Measurements from ENCODE around the gene RBBP6. TPM values are rescaled to one million over a fixed set of nuclear protein-coding genes. Genes with fewer than 3 reads are reported as not detected.
A peak's percentile ranks its signal among the peaks of the same experiment; 100 is the strongest.

Gene RBBP6
- total RNA-seq, 1 experiment from 2014 or later, result 54.8 TPM

DNA sequence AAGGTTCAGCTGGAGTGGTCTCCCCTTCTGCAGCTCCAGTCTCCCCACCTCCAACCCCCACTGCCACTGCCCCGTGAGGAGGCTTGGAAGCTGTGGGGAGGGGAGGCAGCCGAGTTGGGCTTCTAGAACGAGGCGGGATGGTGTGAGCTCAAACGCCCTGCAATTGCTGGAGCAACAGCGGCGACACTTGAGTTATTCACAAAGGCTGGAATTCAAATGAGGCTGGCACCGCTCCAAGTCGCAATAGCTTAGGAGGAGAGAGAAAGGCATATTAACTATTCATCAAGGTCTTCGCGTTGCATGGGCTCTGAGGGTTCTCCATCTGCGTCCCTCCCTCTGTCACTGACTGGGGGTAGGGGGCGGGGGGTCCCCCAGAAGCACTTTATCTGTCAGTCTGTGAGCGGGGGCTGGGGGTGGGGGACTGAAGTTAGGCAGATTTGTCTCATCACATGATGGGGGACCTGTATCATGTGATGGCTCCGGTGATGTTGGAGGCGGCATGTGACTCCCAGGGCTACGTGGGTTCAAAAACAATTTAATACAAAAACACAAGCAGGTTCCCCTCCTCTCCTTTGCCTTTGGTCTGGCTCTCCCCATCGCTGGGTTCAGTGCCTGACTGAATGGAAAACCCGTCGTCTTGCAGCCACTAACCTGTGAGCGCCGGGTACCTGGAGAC is 70.5 kb downstream of the RBBP6 start:
- Histone ChIP-seq H3K18ac (ENCODE audit: insufficient read length, low read depth, low read length) (peak overlapping the region; percentile 54), H3K79me2 (ENCODE audit: insufficient read depth, low read length) (no peaks in the 10 kb centered on the region), H3K14ac (ENCODE audit: insufficient read depth, low read length) (no peak overlapping the region), H4K8ac (replicated peaks; ENCODE audit: insufficient read length, low read depth, low read length) (no peak overlapping the region), H3K23me2 (ENCODE audit: insufficient read length, low read depth, low read length, poor library complexity, severe bottlenecking) (peaks cover 4% of the 10 kb centered on the region), H2BK5ac (ENCODE audit: insufficient read length, low read length) (no peak overlapping the region), H4K91ac (ENCODE audit: insufficient read length, low read depth, low read length) (no peak overlapping the region), H2BK12ac (ENCODE audit: insufficient read length, low read depth, low read length) (no peak overlapping the region), H2AK5ac (ENCODE audit: insufficient read length, low read length) (no peak overlapping the region), H4K5ac (ENCODE audit: insufficient read length, low read depth, low read length) (no peak overlapping the region), H3K9ac (ENCODE audit: extremely low read depth, insufficient read length, low read length) (peak overlapping the region; percentile 8), H3T11ph (ENCODE audit: low read length) (no peak overlapping the region), H3K27ac (ENCODE audit: insufficient read length, low read depth, low read length) (no peak overlapping the region), H3K9me3 (ENCODE audit: control insufficient read depth, low read depth, low read length) (no peaks in the 10 kb centered on the region), H3K4ac (ENCODE audit: low read depth, low read length) (no peak overlapping the region), H3K27me3 (ENCODE audit: insufficient read depth, low read length) (no peaks in the 10 kb centered on the region), H3K23ac (ENCODE audit: insufficient read length, low read depth, low read length) (no peak overlapping the region), H3K56ac (ENCODE audit: insufficient read length, low read depth, low read length) (no peak overlapping the region), H2BK120ac (ENCODE audit: low read depth, low read length, poor library complexity, severe bottlenecking) (no peak overlapping the region), H4K20me1 (ENCODE audit: control insufficient read depth, insufficient read depth, insufficient read length) (no peaks in the 10 kb centered on the region), H3K4me2 (ENCODE audit: insufficient read depth, insufficient read length, low read length) (peak overlapping the region; percentile 60), H2BK15ac (ENCODE audit: low read depth, low read length) (no peak overlapping the region), H2AFZ (ENCODE audit: low read length) (peak overlapping the region; percentile 9), H3K4me1 (ENCODE audit: insufficient read depth, low read length) (no peaks in the 10 kb centered on the region), H2BK20ac (ENCODE audit: low read depth, low read length, poor library complexity, severe bottlenecking) (no peak overlapping the region), H3K79me1 (ENCODE audit: insufficient read depth, low read depth, low read length, poor library complexity, severe bottlenecking) (no peaks in the 10 kb centered on the region)
- Mint-ChIP-seq H3K27ac (peak overlapping the region in 2 of 3 experiments; percentile 52 to 75; a peak in 1 of 7 replicates), H3K9me3 (no peaks in the 10 kb centered on the region), H3K36me3 (ENCODE audit: insufficient read depth in 1 of 3, low read depth in 3 of 3) (no peaks in the 10 kb centered on the region), H3K4me3 (peak overlapping the region; percentile 70 to 84), H3K4me1 (peaks cover 14 to 20% of the 10 kb centered on the region in 2 experiments), H3K27me3 (ENCODE audit: low read depth) (peaks cover 63% of the 10 kb centered on the region)
- WGBS (ENCODE audit: extremely low coverage, insufficient read length, low lambda C conversion rate), result no CpG with 5 or more reads among the region's 22 CpGs
- TF ChIP-seq, protein P1, sequence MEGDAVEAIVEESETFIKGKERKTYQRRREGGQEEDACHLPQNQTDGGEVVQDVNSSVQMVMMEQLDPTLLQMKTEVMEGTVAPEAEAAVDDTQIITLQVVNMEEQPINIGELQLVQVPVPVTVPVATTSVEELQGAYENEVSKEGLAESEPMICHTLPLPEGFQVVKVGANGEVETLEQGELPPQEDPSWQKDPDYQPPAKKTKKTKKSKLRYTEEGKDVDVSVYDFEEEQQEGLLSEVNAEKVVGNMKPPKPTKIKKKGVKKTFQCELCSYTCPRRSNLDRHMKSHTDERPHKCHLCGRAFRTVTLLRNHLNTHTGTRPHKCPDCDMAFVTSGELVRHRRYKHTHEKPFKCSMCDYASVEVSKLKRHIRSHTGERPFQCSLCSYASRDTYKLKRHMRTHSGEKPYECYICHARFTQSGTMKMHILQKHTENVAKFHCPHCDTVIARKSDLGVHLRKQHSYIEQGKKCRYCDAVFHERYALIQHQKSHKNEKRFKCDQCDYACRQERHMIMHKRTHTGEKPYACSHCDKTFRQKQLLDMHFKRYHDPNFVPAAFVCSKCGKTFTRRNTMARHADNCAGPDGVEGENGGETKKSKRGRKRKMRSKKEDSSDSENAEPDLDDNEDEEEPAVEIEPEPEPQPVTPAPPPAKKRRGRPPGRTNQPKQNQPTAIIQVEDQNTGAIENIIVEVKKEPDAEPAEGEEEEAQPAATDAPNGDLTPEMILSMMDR (conservative IDR thresholded peaks at IDR 0.05), result no peak
- peak; percentile 60 for DNase-seq

Data from H9 (cell line).